ENCODE data around the gene TCF4. TPM values are rescaled to one million over a fixed set of nuclear protein-coding genes. Genes with fewer than 3 reads are reported as not detected.

The TCF4 gene
- total and polyA plus RNA-seq, 2 of the 13 experiments (the other 11 are each of a cell fraction or from before 2014, with no cell fraction given) = not detected

DNA sequence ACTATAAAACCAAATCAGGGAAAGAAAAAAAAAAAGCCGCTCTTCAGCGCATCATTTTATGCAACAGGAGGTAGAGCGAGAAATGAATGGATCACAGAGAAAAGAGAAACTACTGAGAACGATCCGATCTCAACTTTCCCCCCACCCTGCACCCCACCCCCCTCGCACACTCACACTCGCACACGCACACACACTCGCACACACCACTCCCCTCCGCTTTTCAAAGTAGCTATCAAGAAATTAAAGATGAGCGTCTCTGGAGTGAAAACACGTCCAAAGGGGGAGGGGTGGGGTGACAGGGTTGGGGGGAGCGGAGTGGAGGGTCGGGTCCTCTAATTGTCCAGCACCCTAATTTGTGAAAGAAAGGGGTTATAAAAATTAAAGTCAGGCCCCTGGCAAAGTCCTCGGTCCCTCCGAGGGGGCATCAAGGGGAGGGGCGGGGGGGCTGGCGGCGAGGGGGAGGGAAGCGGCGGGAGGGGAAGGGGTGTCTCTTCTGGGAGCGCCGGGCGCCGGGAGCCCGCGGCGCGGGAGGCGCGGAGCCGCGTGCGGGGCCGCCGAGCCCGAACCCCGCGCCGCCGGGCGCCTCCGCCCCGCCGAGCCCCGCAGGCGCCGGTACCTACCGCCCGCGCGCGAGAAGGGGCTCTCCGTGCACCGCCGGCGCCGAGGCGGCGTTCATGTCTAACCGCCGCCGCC lies 428 bp downstream of the TCF4 start:
- no peaks in the 10 kb centered on the region for H3K4me1 ChIP-seq (ENCODE audit: insufficient read depth, low read length)
- in situ Hi-C loops (cut with HindIII; ENCODE audit: extremely low pct_ligation_motif_present, low pct_unique_long_range_greater_than_20kb) (no loop called here), intact Hi-C loops (cut with micrococcal nuclease; ENCODE audit: unreplicated experiment) (no loop called here)
- no peak overlapping the region for H3K4me3 ChIP-seq (replicated peaks in 1 of 3; ENCODE audit: insufficient read depth in 1 of 3, low read depth in 2 of 3, low read length in 3 of 3)
- H3K9me3 ChIP-seq (ENCODE audit: low read length) = no peaks in the 10 kb centered on the region
- ChIA-PET POLR2A (no interaction called here), CTCF (ENCODE audit: low intra/inter-chr PET ratio, low total read pairs) (no interaction called here)
- FAIRE-seq (no peak), DNase-seq (ENCODE audit: low spot score) (no peak), ATAC-seq (peak; percentile 76)
- WGBS (ENCODE audit: low lambda C conversion rate) = 11% methylated on average over 16 of the region's 63 CpGs
- no peak overlapping the region for H2AFZ ChIP-seq (ENCODE audit: low read length)
- H4K20me1 ChIP-seq (ENCODE audit: insufficient read depth, low read length) = no peaks in the 10 kb centered on the region
- H3K79me2 ChIP-seq (ENCODE audit: insufficient read depth, low read length) = no peaks in the 10 kb centered on the region
- no peak overlapping the region for H3K9ac ChIP-seq (ENCODE audit: insufficient read depth, low read depth, low read length)
- peak overlapping the region; percentile 32; the same call in 1 of the 2 replicates for H3K4me2 ChIP-seq (ENCODE audit: low read depth, low read length)
- H3K27me3 ChIP-seq (ENCODE audit: control insufficient read depth in 1 of 2, insufficient read depth in 2 of 2, low read length in 2 of 2) = peaks cover 0 to 19% of the 10 kb centered on the region in 2 experiments; a peak in 3 of 5 replicates
- H3K36me3 ChIP-seq (replicated peaks in 1 of 2; ENCODE audit: control insufficient read depth in 1 of 2, insufficient read depth in 2 of 2, low read length in 2 of 2) = no peaks in the 10 kb centered on the region
- no TSS peak for BruUV-seq (replicated peaks)
- H3K27ac ChIP-seq (ENCODE audit: extremely low read length, insufficient read depth, low read length) = no peak overlapping the region
- TF ChIP-seq, protein P1, sequence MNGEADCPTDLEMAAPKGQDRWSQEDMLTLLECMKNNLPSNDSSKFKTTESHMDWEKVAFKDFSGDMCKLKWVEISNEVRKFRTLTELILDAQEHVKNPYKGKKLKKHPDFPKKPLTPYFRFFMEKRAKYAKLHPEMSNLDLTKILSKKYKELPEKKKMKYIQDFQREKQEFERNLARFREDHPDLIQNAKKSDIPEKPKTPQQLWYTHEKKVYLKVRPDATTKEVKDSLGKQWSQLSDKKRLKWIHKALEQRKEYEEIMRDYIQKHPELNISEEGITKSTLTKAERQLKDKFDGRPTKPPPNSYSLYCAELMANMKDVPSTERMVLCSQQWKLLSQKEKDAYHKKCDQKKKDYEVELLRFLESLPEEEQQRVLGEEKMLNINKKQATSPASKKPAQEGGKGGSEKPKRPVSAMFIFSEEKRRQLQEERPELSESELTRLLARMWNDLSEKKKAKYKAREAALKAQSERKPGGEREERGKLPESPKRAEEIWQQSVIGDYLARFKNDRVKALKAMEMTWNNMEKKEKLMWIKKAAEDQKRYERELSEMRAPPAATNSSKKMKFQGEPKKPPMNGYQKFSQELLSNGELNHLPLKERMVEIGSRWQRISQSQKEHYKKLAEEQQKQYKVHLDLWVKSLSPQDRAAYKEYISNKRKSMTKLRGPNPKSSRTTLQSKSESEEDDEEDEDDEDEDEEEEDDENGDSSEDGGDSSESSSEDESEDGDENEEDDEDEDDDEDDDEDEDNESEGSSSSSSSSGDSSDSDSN (CRISPR knock-in tag; IDR thresholded peaks at IDR 0.05) = peak; percentile 45; the same call in 1 of the 2 replicates
- TF ChIP-seq EP300 (IDR thresholded peaks at IDR 0.05; ENCODE audit: low read depth in 2 of 2, low read length in 2 of 2) = no peak
- TF ChIP-seq EP300 (CRISPR knock-in tag; IDR thresholded peaks at IDR 0.05; ENCODE audit: borderline replicate concordance) = no peak

DNA sequence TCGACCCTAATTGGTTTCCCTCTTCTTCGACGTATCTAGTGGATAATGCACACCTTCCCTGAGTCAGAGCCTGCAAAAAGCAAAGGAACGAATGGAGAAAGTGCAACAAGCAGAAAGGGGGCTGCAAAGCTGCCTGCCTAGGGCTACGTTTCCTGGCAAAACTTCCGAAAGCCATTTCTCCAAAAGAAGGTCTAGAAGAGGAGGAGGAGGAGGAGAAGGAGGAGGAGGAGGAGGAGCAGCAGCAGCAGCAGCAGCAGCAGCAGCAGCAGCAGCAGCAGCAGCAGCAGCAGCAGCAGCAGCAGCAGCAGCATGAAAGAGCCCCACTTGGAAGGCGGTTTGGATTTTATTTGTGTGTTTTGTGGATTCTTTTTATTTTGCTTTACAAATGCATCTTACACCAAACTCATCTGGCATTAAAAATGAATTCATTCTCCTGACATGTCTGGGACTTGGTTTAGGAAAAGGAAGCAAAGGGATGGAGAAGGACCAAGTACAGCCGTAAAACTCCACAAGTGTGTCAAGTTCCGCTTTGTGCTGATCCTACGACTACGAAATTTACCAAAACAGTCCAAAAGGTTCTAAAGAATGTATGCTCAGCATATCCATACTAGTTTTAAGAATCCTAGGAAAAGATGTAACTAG lies 2.0 kb downstream of the TCF4 start:
- Histone ChIP-seq H4K20me1 (ENCODE audit: insufficient read depth, low read length) (no peaks in the 10 kb centered on the region), H3K27ac (ENCODE audit: extremely low read length, insufficient read depth, low read length) (no peak overlapping the region), H3K4me1 (ENCODE audit: insufficient read depth, low read length) (no peaks in the 10 kb centered on the region), H3K4me3 (replicated peaks in 1 of 3; ENCODE audit: insufficient read depth in 1 of 3, low read depth in 2 of 3, low read length in 3 of 3) (no peak overlapping the region), H3K79me2 (ENCODE audit: insufficient read depth, low read length) (no peaks in the 10 kb centered on the region), H3K27me3 (ENCODE audit: control insufficient read depth in 1 of 2, insufficient read depth in 2 of 2, low read length in 2 of 2) (peaks cover 0 to 19% of the 10 kb centered on the region in 2 experiments; a peak in 3 of 5 replicates), H3K9me3 (ENCODE audit: low read length) (no peaks in the 10 kb centered on the region), H3K9ac (ENCODE audit: insufficient read depth, low read depth, low read length) (no peak overlapping the region), H3K36me3 (replicated peaks in 1 of 2; ENCODE audit: control insufficient read depth in 1 of 2, insufficient read depth in 2 of 2, low read length in 2 of 2) (no peaks in the 10 kb centered on the region), H2AFZ (ENCODE audit: low read length) (no peak overlapping the region), H3K4me2 (ENCODE audit: low read depth, low read length) (no peak overlapping the region)
- POLR2A ChIA-PET = no interaction called here
- WGBS (ENCODE audit: low lambda C conversion rate) = 29% methylated on average over 11 of the region's 11 CpGs
- FAIRE-seq (no peak), ATAC-seq (no peak), DNase-seq (ENCODE audit: low spot score) (no peak)
- BruUV-seq (replicated peaks) = no TSS peak
- in situ Hi-C loops (cut with HindIII; ENCODE audit: extremely low pct_ligation_motif_present, low pct_unique_long_range_greater_than_20kb) (no loop called here), intact Hi-C loops (cut with micrococcal nuclease; ENCODE audit: unreplicated experiment) (no loop called here)
- CTCF ChIA-PET (ENCODE audit: low intra/inter-chr PET ratio, low total read pairs) = no interaction called here
- TF ChIP-seq FOSL2 (CRISPR knock-in tag; IDR thresholded peaks at IDR 0.05) (no peak), SP2 (CRISPR knock-in tag; IDR thresholded peaks at IDR 0.05) (no peak), TMF1 (CRISPR knock-in tag; IDR thresholded peaks at IDR 0.05; ENCODE audit: low read depth) (no peak), SMAD3 (CRISPR knock-in tag; IDR thresholded peaks at IDR 0.05) (no peak), ATRX (CRISPR knock-in tag; IDR thresholded peaks at IDR 0.05; ENCODE audit: borderline replicate concordance) (no peak), TRIM24 (CRISPR knock-in tag; IDR thresholded peaks at IDR 0.05) (no peak), ZNF567 (CRISPR knock-in tag; IDR thresholded peaks at IDR 0.05; ENCODE audit: borderline replicate concordance) (no peak), FOXM1 (CRISPR knock-in tag; IDR thresholded peaks at IDR 0.05) (no peak), ZNF496 (CRISPR knock-in tag; IDR thresholded peaks at IDR 0.05; ENCODE audit: insufficient replicate concordance) (no peak), ZSCAN12 (CRISPR knock-in tag; IDR thresholded peaks at IDR 0.05) (no peak), NCOA5 (CRISPR knock-in tag; IDR thresholded peaks at IDR 0.05) (no peak)
- TF ChIP-seq, protein P2, sequence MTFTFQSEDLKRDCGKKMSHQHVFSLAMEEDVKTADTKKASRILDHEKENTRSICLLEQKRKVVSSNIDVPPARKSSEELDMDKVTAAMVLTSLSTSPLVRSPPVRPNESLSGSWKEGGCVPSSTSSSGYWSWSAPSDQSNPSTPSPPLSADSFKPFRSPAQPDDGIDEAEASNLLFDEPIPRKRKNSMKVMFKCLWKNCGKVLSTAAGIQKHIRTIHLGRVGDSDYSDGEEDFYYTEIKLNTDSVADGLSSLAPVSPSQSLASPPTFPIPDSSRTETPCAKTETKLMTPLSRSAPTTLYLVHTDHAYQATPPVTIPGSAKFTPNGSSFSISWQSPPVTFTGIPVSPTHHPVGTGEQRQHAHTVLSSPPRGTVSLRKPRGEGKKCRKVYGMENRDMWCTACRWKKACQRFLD (CRISPR knock-in tag; IDR thresholded peaks at IDR 0.05; ENCODE audit: borderline replicate concordance) = no peak

Measured in HepG2 (cell line).